ENCODE measurements around the gene COX4I2.
"Not testable (repeated sequence)": the region's sequence is repeated elsewhere in the genome, so short reads cannot be mapped to it uniquely, and the experiment has no call there.

Gene COX4I2

GRCh38 chr20:31607640-31608250 is 30.0 kb upstream of the COX4I2 start:
- no peak for TF ChIP-seq CTCF (IDR thresholded peaks at IDR 0.05; ENCODE audit: borderline replicate concordance, control extremely low read depth, extremely low read depth, insufficient read depth, missing control alignments)
- DNase-seq (ENCODE audit: low spot score) = no peak
- in situ Hi-C loops (cut with MboI; ENCODE audit: low sequenced_read_pairs, unreplicated experiment) = no loop called here

DNA sequence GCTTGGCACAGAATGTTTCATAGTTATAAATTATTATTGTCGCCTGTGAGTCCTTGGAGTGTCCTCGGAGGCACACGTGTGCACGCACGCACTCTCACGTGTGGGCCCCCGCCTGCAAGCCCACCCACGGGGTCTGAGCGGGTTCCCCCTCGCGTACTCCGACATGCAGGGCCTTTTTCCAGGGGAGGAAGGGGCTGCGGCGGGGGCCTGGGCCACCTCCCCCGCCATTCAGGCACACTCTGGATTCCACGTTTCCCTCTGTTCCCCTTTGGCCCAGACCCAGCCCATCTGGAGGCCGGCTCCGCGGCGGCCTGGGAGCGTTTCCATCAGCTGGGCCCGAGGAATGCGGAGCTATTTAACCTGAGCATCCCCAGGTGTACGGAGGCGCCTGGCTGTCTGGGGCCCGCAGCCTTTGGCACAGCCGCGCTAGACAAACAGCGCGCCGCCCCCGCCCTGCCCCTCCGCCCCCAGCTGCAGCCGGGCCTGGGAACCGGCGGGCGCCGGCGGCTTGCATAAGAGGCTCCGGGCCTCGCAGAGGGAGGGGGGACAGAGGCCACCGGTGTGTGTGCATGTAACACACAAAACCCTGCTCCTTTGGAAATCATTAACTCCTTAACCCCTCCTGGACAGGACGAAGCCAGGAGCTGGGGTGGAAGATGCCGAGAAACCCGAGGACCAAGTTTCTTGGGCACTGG is 29.3 kb upstream of the COX4I2 start:
- DNase-seq (ENCODE audit: low spot score) = no peak
- in situ Hi-C loops (cut with MboI; ENCODE audit: low sequenced_read_pairs, unreplicated experiment) = no loop called here
- no peak for TF ChIP-seq CTCF (IDR thresholded peaks at IDR 0.05; ENCODE audit: borderline replicate concordance, control extremely low read depth, extremely low read depth, insufficient read depth, missing control alignments)

GRCh38 chr20:31612271-31612640 is 25.5 kb upstream of the COX4I2 start:
- in situ Hi-C loops (cut with MboI; ENCODE audit: low sequenced_read_pairs, unreplicated experiment) = loop anchor here (5.0 kb wide), 1 partner anchor 45 kb away; no protein-coding TSS in a partner anchor
- not testable (repeated sequence) for DNase-seq (ENCODE audit: low spot score)

DNA sequence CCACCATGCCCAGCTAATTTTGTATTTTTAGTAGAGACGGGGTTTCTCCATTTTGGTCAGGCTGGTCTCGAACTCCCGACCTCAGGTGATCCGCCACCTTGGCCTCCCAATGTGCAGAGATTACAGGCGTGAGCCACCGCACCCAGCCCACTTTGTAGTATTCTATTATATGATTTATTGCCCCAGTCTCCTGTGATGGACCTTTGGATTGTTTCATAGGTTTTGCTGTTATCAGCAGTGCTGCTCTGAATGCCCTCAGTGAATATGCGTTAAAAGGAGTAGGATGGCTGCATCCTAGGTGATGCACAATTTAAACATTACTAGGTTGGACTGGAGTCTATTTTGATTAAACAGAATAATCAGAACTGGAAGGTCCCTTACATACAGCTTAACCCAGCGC is 22.3 kb upstream of the COX4I2 start:
- in situ Hi-C loops (cut with MboI; ENCODE audit: low sequenced_read_pairs, unreplicated experiment) = no loop called here
- TF ChIP-seq CTCF (IDR thresholded peaks at IDR 0.05; ENCODE audit: borderline replicate concordance, control extremely low read depth, extremely low read depth, insufficient read depth, missing control alignments) = no peak
- no peak for DNase-seq (ENCODE audit: low spot score)

DNA sequence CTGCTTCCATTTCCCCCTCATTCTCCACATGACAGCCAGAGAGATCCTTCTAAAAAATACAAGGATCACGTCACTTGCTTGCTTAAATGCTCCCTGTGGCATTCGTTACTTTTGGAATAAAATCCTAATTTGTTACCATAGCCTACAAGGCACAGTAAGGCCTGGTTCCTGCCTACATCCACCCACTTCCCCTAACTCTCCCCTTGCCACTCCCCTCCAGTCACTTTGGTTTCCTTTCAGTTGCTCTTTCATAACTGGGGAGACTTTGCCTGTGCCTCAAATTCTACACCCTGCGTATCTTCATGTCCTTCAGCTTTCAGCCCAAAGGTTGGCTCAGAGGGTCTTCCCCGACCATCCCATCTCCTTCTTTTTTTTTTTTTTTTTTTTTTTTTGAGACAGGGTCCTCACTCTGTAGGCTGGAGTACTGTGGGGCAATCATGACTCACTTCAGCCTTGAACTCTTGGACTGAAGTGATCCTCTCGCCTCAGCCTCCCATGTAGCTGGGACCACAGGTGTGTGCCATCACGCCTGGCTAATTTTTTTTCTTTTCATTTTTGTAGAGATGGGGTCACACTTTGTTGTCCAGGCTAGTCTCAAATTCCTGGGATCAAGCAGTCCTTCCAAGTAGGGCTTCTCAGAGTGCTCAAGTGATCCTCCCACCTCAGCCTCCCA is 20.1 kb upstream of the COX4I2 start:
- DNase-seq (ENCODE audit: low spot score) = peak; percentile 64

DNA sequence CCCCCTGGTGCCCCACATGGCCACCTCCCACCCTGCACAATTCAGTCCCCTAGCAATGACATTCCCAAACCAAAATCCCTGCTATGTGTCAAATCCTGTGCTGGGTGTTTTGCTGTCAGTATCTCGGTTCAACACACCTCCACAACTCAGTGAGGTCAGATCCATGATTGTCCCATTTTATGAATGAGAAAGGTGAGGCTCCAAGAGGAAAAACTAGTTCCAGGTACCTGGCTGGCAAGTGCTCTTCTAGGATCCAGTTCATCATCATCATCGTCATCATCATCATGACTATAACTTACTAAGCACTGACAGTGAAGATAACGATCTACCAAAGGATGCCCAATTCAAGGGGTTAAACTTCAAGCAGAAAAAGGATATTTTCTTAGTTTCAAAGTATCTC is 17.5 kb upstream of the COX4I2 start:
- in situ Hi-C loops (cut with MboI; ENCODE audit: low sequenced_read_pairs, unreplicated experiment) = no loop called here
- TF ChIP-seq CTCF (IDR thresholded peaks at IDR 0.05; ENCODE audit: borderline replicate concordance, control extremely low read depth, extremely low read depth, insufficient read depth, missing control alignments) = no peak
- DNase-seq (ENCODE audit: low spot score) = no peak

More for the DNA sequence above, 20.1 kb upstream of the COX4I2 start:
- TF ChIP-seq CTCF (IDR thresholded peaks at IDR 0.05; ENCODE audit: borderline replicate concordance, control extremely low read depth, extremely low read depth, insufficient read depth, missing control alignments) = no peak
- in situ Hi-C loops (cut with MboI; ENCODE audit: low sequenced_read_pairs, unreplicated experiment) = no loop called here

DNA sequence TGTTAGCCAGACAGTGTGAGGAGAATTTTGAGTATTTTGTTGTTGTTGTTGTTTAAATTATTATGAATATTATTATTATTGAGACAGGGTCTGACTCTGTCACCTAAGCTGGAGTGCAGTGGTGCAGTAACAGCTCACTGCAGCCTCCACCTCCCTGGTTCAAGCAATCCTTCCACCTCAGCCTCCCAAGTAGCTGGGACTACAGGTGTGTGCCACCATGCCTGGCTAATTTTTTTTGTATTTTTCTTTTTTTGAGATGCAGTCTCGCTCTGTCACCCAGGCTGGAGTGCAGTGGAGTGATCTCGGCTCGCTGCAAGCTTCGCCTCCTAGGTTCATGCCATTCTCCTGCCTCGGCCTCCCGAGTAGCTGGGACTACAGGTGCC is 14.6 kb upstream of the COX4I2 start:
- in situ Hi-C loops (cut with MboI; ENCODE audit: low sequenced_read_pairs, unreplicated experiment); DNase-seq (ENCODE audit: low spot score): not testable (repeated sequence)

GRCh38 chr20:31626534-31626933 is 11.2 kb upstream of the COX4I2 start:
- in situ Hi-C loops (cut with MboI; ENCODE audit: low sequenced_read_pairs, unreplicated experiment); DNase-seq (ENCODE audit: low spot score): not testable (repeated sequence)

DNA sequence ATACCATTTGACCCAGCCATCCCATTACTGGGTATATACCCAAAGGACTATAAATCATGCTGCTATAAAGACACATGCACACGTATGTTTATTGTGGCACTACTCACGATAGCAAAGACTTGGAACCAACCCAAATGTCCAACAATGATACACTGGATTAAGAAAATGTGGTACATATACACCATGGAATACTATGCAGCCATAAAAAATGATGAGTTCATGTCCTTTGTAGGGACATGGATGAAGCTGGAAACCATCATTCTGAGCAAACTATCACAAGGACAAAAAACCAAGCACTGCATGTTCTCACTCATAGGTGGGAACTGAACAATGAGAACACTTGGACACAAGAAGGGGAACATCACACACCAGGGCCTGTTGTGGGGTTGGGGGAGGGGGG is 9.7 kb upstream of the COX4I2 start:
- not testable (repeated sequence) for DNase-seq (ENCODE audit: low spot score)

More for the DNA sequence above, 9.7 kb upstream of the COX4I2 start:
- in situ Hi-C loops (cut with MboI; ENCODE audit: low sequenced_read_pairs, unreplicated experiment) = not testable (repeated sequence)
